GM19455 (cell line): ENCODE measurements around the gene ST6GALNAC3.
"Not testable (repeated sequence)": the region's sequence is repeated elsewhere in the genome, so short reads cannot be mapped to it uniquely, and the experiment has no call there.

Source experiments
- ATAC-seq: cut with Tn5 transposase; IDR thresholded peaks from one replicate; pipeline ENCODE4 v1.9.1; 2021; ENCODE audit not compliant: unreplicated experiment

The ST6GALNAC3 gene

DNA sequence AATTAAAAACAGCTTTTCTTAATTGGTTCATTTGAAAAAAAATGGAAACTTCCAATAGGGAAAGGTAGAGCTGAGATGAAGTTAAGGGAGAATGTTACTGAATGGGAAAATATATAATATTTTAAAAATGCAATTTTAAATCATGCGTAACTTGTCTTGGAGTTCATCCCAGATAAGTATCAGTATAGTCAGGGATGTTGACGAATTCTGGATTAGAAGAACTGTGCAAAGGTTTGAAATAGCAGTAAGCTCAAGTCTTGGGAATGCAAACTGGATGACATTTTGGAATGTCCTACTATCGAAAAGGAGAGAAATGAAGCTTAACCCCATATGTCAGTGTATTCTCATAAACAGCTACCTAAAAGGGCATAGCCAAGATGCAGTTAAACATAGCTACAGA is 4.0 kb upstream of the ST6GALNAC3 start:
- no peak for ATAC-seq

DNA sequence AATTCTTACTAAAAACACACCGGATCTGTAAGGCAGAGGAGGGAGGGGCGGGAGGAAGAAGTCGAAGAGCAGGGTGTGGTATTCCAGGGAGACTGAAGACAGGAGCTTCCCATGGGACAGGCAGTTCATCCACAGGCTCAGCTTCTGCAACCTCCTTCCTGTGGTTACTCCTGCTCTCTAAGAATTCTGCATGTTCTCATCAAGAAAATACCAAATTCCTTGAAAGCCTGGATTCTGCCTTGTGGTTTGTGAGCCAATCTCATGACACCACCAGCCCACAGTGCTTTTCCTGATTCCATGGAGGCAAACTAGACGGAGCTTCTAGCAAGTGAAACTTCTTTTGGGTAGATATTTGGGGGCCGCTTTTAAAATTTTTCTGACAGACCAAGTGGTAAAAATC is 1.1 kb upstream of the ST6GALNAC3 start:
- no peak for ATAC-seq

DNA sequence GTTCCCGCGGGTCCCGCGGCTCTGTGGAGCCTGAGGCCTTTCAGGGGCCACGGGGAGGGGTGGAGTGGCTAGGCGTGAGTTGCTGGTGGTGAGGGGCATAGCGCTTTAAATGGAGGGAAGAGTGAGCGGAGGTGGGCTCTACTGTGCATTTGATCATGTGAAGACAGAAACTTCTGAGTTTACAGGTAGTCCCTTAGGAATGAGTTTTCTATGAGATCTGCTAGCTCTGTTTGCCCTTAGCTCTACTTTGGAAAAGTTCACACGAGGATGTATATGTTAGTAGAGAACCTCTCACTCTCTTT is 593 bp downstream of the ST6GALNAC3 start:
- ATAC-seq = no peak

- no peak for ATAC-seq
These were observed 1.3 kb downstream of the ST6GALNAC3 start for GRCh38 chr1:76075877-76076276.

GRCh38 chr1:76079475-76080227 is 5.1 kb downstream of the ST6GALNAC3 start:
- ATAC-seq = no peak

GRCh38 chr1:76080552-76081079 is 6.1 kb downstream of the ST6GALNAC3 start:
- no peak for ATAC-seq

DNA sequence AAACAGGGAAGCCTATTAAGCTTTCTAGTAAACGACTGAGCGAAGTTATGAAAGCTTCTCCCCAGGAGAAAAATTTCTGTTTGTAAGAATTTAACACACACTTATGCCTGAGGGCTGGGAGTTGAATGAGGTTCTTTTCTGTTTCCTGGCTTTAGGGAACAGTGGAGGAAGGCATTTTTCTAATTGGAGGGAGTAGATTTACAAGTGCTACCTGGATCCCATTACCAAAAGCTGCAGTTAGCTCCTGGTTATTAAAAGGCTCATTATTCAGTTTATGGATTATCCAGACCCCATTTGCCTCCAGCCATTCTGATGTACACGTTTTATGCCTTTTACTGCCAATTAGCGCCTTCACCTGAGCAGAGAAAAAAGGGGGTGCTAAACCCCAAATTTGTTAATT is 7.5 kb downstream of the ST6GALNAC3 start:
- no peak for ATAC-seq

- no peak for ATAC-seq
These were observed 8.6 kb downstream of the ST6GALNAC3 start for GRCh38 chr1:76083189-76083588.

DNA sequence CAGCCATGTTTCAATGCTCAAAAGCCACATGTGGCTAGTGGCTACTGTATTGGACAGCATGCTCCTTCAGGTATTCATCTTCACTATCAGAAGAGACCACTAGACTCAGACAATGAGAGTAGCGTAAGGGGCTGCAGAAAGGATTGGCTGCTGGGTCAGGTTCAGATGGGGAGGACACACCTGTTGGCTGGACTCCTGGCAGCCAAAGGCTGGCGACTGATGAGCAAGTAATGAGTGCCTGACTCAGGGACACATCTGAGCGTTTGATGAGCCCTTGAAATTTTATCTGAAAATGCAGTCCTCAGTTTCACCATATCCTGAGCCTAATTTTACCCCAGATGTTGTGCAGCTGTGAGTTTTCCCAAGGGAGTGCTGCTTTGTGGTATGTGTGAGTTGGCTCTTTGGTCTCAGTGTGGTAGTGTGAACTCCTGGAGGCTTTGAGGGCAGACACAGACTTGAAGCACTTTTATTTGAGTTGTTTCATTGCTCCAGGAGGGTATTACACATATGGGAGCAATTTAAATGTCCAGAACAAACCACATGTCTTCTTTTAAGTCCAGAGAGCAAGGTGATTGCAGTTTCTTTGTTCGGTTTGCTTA is 9.6 kb downstream of the ST6GALNAC3 start:
- no peak for ATAC-seq

GRCh38 chr1:76084685-76085084 is 10.1 kb downstream of the ST6GALNAC3 start:
- ATAC-seq = no peak

GRCh38 chr1:76086109-76086508 is 11.6 kb downstream of the ST6GALNAC3 start:
- ATAC-seq = no peak

DNA sequence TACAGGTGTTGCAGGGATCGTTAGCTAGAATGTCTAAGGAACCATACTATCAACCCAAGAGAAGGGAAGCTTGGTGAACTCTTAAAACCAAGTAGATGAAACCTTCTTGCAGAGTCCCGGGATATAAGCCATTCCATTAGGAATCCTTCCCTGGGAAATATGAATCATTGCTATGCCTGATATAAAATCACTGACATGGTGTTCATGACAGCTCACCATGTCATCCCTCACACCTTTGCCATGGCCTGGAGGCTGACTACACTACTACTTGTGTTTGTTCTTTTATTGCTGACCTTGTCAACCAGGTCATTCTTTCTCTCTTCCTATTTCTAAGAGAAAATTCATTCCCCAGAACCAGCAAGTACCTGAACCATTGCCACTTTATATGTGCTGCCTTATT is 12.1 kb downstream of the ST6GALNAC3 start:
- no peak for ATAC-seq

DNA sequence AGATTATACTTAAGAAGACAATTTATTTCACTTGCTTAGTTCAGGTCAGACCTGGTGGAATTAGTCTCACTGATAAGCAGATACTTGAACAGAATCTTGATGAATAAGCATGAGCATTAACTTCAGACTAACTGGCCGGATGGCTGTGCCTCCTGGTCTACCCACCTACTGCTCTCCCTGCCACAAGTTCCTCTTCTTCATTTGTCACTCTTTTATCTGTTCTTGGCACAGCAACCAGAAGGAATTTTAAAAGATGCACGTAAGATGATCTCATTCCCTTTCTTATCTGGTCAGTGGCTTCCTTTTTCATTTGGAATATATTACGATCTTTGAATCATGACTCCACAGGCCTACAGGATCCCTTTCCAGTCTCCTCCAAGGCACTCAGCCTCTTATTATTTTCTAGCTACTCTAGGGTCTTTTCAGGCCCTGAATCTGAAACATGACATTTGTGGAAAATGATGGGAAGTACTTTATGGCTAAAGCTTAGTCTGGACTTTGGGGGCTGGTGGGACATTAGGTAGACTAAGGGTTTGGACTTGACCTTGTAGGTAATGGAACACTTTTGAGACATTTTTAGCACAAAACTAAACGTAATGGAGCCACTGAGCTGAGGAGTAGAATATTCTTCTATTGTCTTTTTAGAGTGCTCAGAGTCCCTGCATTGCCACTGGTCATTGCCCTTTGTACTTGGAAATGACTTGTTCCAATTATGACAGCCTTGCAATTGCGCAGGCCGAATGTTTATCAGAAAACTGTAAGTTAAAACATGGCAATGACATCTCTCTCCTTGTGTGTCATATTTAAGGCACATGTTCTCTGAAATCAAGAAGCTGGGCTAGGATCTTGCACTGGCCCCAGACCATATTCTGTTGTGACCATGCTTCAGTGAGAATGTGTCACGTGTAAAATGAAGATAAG is 16.0 kb downstream of the ST6GALNAC3 start:
- ATAC-seq = no peak

- ATAC-seq = no peak
These were observed 18.3 kb downstream of the ST6GALNAC3 start for GRCh38 chr1:76092812-76093211.

- no peak for ATAC-seq
These were observed 19.2 kb downstream of the ST6GALNAC3 start for GRCh38 chr1:76093522-76094312.

DNA sequence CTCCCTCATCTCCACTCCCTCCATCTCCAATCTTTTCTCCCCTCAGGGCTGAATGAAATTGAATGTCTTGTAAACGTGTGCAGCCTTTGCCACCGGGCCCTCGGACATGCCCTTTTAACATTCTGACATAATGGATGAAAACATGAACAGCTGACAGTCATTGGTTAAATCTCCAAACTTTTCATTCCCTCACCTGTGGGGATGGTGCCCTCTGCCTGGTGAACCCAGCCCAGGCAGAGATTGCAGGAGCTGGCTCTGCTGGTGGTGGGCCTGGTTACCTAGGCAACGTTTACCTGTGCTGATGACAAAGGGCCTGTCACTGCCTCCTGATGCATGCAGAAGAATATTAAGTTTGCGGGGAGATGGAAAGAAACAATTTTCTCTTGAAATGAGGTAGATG is 21.3 kb downstream of the ST6GALNAC3 start:
- no peak for ATAC-seq

DNA sequence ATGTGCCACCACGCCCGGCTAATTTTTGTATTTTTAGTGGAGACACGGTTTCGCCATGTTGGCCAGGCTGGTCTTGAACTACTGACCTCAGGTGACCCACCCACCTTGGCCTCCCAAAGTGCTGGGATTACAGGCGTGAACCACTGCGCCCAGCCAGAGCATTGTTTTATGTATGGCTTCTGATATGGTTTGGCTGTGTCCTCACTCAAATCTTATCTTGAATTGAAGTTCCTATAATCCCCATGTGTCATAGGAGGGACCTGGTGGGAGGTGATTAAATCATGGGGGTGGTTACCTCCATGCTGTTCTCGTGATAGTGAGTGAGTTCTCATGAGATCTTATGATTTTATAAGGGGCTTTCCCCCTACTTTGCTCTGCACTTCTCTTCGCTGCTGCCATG is 22.5 kb downstream of the ST6GALNAC3 start:
- ATAC-seq = not testable (repeated sequence)

GRCh38 chr1:76098845-76099244 is 24.3 kb downstream of the ST6GALNAC3 start:
- no peak for ATAC-seq

DNA sequence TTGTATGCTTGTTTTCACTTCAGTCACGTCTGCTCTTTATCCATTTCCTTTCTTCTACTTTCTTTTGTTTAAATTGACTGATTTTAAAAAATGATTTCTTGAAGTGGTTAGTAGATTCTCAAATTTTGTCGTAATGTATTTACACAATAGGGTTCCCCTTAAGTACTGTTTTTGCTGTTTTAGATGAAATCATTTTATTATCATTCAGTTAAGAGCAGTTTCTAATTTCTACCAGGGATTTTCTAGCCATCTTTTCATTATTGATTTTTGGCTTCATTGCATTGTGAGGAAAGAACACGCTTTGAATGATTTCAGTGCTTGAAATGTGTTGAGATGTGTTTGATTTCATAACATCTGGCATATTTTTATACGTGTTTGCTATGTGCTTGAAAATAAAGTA is 27.0 kb downstream of the ST6GALNAC3 start:
- ATAC-seq = no peak

DNA sequence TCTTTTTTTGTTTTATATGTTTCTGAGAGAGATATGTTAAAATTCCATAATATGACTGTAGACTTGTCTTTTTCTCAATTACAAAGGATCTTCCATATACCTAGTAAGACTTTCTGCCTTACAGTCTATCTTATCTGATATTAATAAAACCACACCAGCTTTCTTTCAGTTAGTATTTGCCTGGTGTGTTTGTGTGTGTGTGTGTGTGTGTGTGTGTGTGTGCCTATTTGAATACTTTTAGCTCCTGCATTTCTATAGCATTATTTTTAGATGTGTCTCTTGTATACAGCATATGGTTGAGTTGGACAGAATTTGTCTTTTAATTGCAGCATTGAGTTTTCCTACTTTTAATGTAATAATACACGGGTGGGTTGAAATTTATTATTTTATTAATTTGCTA is 27.5 kb downstream of the ST6GALNAC3 start:
- no peak for ATAC-seq

- no peak for ATAC-seq
These were observed 28.5 kb downstream of the ST6GALNAC3 start for GRCh38 chr1:76103034-76103433.
